Fibroblast of the aortic adventitia (primary cell): ENCODE data around the gene IGF1R. TPM values are rescaled to one million over a fixed set of nuclear protein-coding genes. Genes with fewer than 3 reads are reported as not detected.

Experiments
- DNase-seq: peaks from one replicate; pipeline ENCODE4 v3.0.0-alpha.2; 2010; ENCODE audit warnings: low read depth
- H3K4me3 ChIP-seq: 2 replicates; pipeline ENCODE4 v1.5.1; 2011; ENCODE audit warnings: low read depth, mild to moderate bottlenecking, control low read depth, low read length, moderate library complexity
- small RNA-seq: library from RNA; depleted of rRNA; stranded (forward); fragments of <200 nt; gene quantifications from one replicate; pipeline ENCODE3, GENCODE V24; 2012
- total RNA-seq: library from RNA; depleted of rRNA; stranded (reverse); fragments of >200 nt; gene quantifications from 2 replicates; pipeline ENCODE4 v1.2.3, GENCODE V29; 2012; ENCODE audit warnings: low replicate concordance
- TF ChIP-seq, protein P1 (sequence below): IDR thresholded peaks from 2 replicates; pipeline ENCODE4 v1.5.1; 2011; ENCODE audit warnings: mild to moderate bottlenecking, low read length, control low read depth, inconsistent platforms; ENCODE audit not compliant: insufficient read depth

IGF1R gene
- total RNA-seq, 1 donor: 45.6 TPM

DNA sequence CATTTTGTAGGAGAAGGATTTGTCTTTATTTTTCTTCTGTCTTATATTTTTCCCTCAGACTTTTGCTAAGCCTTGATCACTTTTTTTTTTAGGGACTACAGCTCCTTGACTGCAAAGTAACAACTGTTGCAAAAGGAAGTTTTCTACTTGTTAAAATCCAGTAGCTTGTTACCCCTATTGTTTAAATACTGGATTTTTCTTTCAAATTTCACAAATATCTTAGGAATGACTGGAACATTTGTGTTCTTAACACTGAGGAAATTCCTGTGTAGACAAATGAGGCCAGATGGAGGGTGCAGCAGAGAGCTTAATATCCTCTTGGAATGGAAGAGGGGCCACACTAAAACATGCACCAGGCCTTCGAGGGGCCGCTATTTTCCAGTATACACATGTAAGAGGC is 362.4 kb downstream of the IGF1R start:
- TF ChIP-seq, protein P1, sequence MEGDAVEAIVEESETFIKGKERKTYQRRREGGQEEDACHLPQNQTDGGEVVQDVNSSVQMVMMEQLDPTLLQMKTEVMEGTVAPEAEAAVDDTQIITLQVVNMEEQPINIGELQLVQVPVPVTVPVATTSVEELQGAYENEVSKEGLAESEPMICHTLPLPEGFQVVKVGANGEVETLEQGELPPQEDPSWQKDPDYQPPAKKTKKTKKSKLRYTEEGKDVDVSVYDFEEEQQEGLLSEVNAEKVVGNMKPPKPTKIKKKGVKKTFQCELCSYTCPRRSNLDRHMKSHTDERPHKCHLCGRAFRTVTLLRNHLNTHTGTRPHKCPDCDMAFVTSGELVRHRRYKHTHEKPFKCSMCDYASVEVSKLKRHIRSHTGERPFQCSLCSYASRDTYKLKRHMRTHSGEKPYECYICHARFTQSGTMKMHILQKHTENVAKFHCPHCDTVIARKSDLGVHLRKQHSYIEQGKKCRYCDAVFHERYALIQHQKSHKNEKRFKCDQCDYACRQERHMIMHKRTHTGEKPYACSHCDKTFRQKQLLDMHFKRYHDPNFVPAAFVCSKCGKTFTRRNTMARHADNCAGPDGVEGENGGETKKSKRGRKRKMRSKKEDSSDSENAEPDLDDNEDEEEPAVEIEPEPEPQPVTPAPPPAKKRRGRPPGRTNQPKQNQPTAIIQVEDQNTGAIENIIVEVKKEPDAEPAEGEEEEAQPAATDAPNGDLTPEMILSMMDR: no peak
- no peak for DNase-seq
- no peak overlapping the region for H3K4me3 ChIP-seq

Small RNAs within 50 kb of the gene (small RNA-seq; reads per million reads assigned to genes)
- gene MIR4714: not detected
